Activated CD8-positive, alpha-beta T cell treated with anti-CD3 and anti-CD28 coated beads for 36 hours (primary cell): ENCODE results near the gene AHNAK. TPM values are rescaled to one million over a fixed set of nuclear protein-coding genes. Genes with fewer than 3 reads are reported as not detected.

Experiments used
- ATAC-seq: fragments of 200-7000 bp; cut with Tn5 transposase; one replicate; pipeline ENCODE4 v1.10.0; 2021; ENCODE audit warnings: mild to moderate bottlenecking, moderate library complexity
- CTCF ChIA-PET: fragments of 350-600 bp; sonication (Branson Sonifier 250); formaldehyde crosslinking; loops from one replicate; lab custom pipeline; 2021; ENCODE audit warnings: antibody characterized with exemption; lab: Charles Lee
- POLR2A ChIA-PET: fragments of 350-600 bp; sonication (Branson Sonifier 250); formaldehyde crosslinking; loops from one replicate; lab custom pipeline; 2021; ENCODE audit warnings: antibody characterized with exemption; lab: Charles Lee
- DNase-seq: peaks from one replicate; pipeline ENCODE4 v3.0.0-alpha.2; 2020
- H3K27ac Mint-ChIP-seq: one replicate; pipeline ENCODE4 v1.8.0; 2021; ENCODE audit warnings: mild to moderate bottlenecking, mixed read lengths
- H3K27me3 Mint-ChIP-seq: one replicate; pipeline ENCODE4 v1.8.0; 2021; ENCODE audit warnings: mixed read lengths
- H3K36me3 Mint-ChIP-seq: one replicate; pipeline ENCODE4 v1.8.0; 2021; ENCODE audit warnings: low read depth, mixed read lengths
- H3K4me1 Mint-ChIP-seq: one replicate; pipeline ENCODE4 v1.8.0; 2021; ENCODE audit warnings: low read depth, mixed read lengths
- H3K4me3 Mint-ChIP-seq: one replicate; pipeline ENCODE4 v1.8.0; 2021; ENCODE audit warnings: mild to moderate bottlenecking, moderate library complexity, mixed read lengths
- H3K9me3 Mint-ChIP-seq: one replicate; pipeline ENCODE4 v1.8.0; 2021; ENCODE audit warnings: mixed read lengths
- CTCF ChIP-seq: fragments of 200-600 bp; IDR thresholded peaks from one replicate; pipeline ENCODE4 v1.8.0; 2022; ENCODE audit warnings: antibody characterized with exemption, mild to moderate bottlenecking
- intact Hi-C: fragments of 100-400 bp; cut with micrococcal nuclease; formaldehyde crosslinking; loops from one replicate; pipeline ENCODE4 v1.10.0; 2022
- total RNA-seq, 2 experiments: library from RNA; stranded (reverse); gene quantifications; one replicate each; pipeline ENCODE4 v1.2.3, GENCODE V29; 2021

The AHNAK gene
- total RNA-seq, 2 experiments from 2014 or later = 41.1 to 43.0 TPM

GRCh38 chr11:62463121-62463542 lies 83.5 kb downstream of the AHNAK start:
- ATAC-seq = no peak
- ChIA-PET POLR2A (no interaction called here), CTCF (interaction anchor here (0.7 to 1.5 kb wide), 3 partner anchors 34 to 80 kb away, joined by 3 to 7 read pairs (median 4); no protein-coding TSS in a partner anchor)
- no peak overlapping the region for H3K4me3 Mint-ChIP-seq
- no peaks in the 10 kb centered on the region for H3K4me1 Mint-ChIP-seq
- no peak overlapping the region for H3K27ac Mint-ChIP-seq
- no peaks in the 10 kb centered on the region for H3K36me3 Mint-ChIP-seq
- DNase-seq = no peak
- H3K27me3 Mint-ChIP-seq = no peaks in the 10 kb centered on the region
- no peaks in the 10 kb centered on the region for H3K9me3 Mint-ChIP-seq
- intact Hi-C loops = no loop called here
- no peak for TF ChIP-seq CTCF

- no peak overlapping the region for H3K27ac Mint-ChIP-seq
Observed at GRCh38 chr11:62462508-62462892, 84.1 kb downstream of the AHNAK start.

GRCh38 chr11:62461740-62462507 lies 84.7 kb downstream of the AHNAK start:
- ChIA-PET CTCF (interaction anchor here (1.2 to 1.5 kb wide), 2 partner anchors 37 to 81 kb away, joined by 7 read pairs; no protein-coding TSS in a partner anchor), POLR2A (no interaction called here)
- no peaks in the 10 kb centered on the region for H3K36me3 Mint-ChIP-seq
- ATAC-seq (no peak), DNase-seq (no peak)
- TF ChIP-seq CTCF = no peak
- no peaks in the 10 kb centered on the region for H3K4me1 Mint-ChIP-seq
- no peaks in the 10 kb centered on the region for H3K27me3 Mint-ChIP-seq
- H3K27ac Mint-ChIP-seq = no peak overlapping the region
- intact Hi-C loops = no loop called here
- no peak overlapping the region for H3K4me3 Mint-ChIP-seq
- no peaks in the 10 kb centered on the region for H3K9me3 Mint-ChIP-seq

More at GRCh38 chr11:62462508-62462892, 84.1 kb downstream of the AHNAK start:
- CTCF ChIA-PET = interaction anchor here (1.2 to 1.5 kb wide), 2 partner anchors 38 to 81 kb away, joined by 7 read pairs; no protein-coding TSS in a partner anchor
- H3K27me3 Mint-ChIP-seq = no peaks in the 10 kb centered on the region
- ATAC-seq (no peak), DNase-seq (no peak)
- no peaks in the 10 kb centered on the region for H3K4me1 Mint-ChIP-seq
- TF ChIP-seq CTCF = no peak
- intact Hi-C loops = no loop called here
- no peak overlapping the region for H3K4me3 Mint-ChIP-seq
- POLR2A ChIA-PET = no interaction called here
- no peaks in the 10 kb centered on the region for H3K9me3 Mint-ChIP-seq
- no peaks in the 10 kb centered on the region for H3K36me3 Mint-ChIP-seq

GRCh38 chr11:62459080-62459479 lies 87.5 kb downstream of the AHNAK start:
- TF ChIP-seq CTCF = no peak
- no peaks in the 10 kb centered on the region for H3K9me3 Mint-ChIP-seq
- H3K36me3 Mint-ChIP-seq = no peaks in the 10 kb centered on the region
- ChIA-PET POLR2A (interaction anchor here (0.5 kb wide), 1 partner anchor 619 kb away, joined by 3 read pairs; no protein-coding TSS in a partner anchor), CTCF (interaction anchor here (1.0 to 3.1 kb wide), 3 partner anchors 35 to 84 kb away, joined by 4 to 14 read pairs (median 5); no protein-coding TSS in a partner anchor)
- no peak overlapping the region for H3K27ac Mint-ChIP-seq
- intact Hi-C loops = no loop called here
- H3K27me3 Mint-ChIP-seq = no peaks in the 10 kb centered on the region
- H3K4me1 Mint-ChIP-seq = no peaks in the 10 kb centered on the region
- no peak overlapping the region for H3K4me3 Mint-ChIP-seq
- DNase-seq = no peak
- ATAC-seq = no peak
